Measurements from ENCODE around the gene TOM1. TPM values are rescaled to one million over a fixed set of nuclear protein-coding genes. Genes with fewer than 3 reads are reported as not detected.

The TOM1 gene
- total RNA-seq, 2 experiments from 2014 or later, result 211 to 219 TPM

DNA sequence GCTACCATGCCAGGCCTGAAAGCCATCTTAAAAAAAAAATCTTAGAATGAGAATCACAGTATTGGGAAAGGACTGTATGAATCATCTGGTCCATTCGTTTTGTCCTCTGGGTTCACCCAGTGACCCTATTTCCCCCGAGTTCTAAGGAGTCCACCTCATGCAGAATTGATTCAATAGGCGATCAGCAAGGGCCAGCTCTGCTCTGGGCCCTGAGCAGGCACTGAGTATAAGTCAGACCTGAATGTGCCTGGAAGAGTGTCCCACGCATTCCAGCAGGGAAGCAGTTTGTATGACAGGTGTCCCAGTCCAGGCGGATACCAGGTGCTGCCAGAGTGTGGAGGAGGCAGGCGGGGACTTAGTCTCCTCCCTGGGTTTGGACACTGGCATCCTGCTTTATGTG, 80.3 kb downstream of the TOM1 start:
- H3K27ac ChIP-seq (ENCODE audit: low read depth in 1 of 2, low read length in 2 of 2), result no peak overlapping the region
- ChIA-PET POLR2A (interaction anchor here (0.9 kb wide), 1 partner anchor 21 kb away, joined by 4 read pairs; no protein-coding TSS in a partner anchor), CTCF (interaction anchor here (0.6 kb wide), 1 partner anchor 22 kb away, joined by 3 read pairs; no protein-coding TSS in a partner anchor)
- Mint-ChIP-seq H3K9me3 (no peaks in the 10 kb centered on the region), H3K4me1 (ENCODE audit: low read depth) (peaks cover 10% of the 10 kb centered on the region), H3K4me3 (no peak overlapping the region), H3K36me3 (ENCODE audit: low read depth) (no peaks in the 10 kb centered on the region), H3K27ac (no peak overlapping the region), H3K27me3 (peaks cover 31% of the 10 kb centered on the region)
- TF ChIP-seq, protein P1, sequence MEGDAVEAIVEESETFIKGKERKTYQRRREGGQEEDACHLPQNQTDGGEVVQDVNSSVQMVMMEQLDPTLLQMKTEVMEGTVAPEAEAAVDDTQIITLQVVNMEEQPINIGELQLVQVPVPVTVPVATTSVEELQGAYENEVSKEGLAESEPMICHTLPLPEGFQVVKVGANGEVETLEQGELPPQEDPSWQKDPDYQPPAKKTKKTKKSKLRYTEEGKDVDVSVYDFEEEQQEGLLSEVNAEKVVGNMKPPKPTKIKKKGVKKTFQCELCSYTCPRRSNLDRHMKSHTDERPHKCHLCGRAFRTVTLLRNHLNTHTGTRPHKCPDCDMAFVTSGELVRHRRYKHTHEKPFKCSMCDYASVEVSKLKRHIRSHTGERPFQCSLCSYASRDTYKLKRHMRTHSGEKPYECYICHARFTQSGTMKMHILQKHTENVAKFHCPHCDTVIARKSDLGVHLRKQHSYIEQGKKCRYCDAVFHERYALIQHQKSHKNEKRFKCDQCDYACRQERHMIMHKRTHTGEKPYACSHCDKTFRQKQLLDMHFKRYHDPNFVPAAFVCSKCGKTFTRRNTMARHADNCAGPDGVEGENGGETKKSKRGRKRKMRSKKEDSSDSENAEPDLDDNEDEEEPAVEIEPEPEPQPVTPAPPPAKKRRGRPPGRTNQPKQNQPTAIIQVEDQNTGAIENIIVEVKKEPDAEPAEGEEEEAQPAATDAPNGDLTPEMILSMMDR (IDR thresholded peaks at IDR 0.05), result no peak
- peaks cover 25% of the 10 kb centered on the region for H3K4me1 ChIP-seq (ENCODE audit: insufficient read depth, low read length)
- no peaks in the 10 kb centered on the region for H3K36me3 ChIP-seq (ENCODE audit: insufficient read depth, low read length)
- intact Hi-C loops (cut with DNase I, micrococcal nuclease), result no loop called here
- peaks cover 28 to 29% of the 10 kb centered on the region in 2 experiments for H3K27me3 ChIP-seq (ENCODE audit: control insufficient read depth in 1 of 2, insufficient read depth in 2 of 2, low read length in 2 of 2)
- no peak for ATAC-seq (ENCODE audit: poor library complexity)
- H3K9me3 ChIP-seq (ENCODE audit: control insufficient read depth in 1 of 2, insufficient read depth in 1 of 2, low read length in 2 of 2), result no peaks in the 10 kb centered on the region
- no peak overlapping the region for H3K4me3 ChIP-seq (ENCODE audit: low read length)
- no peak for DNase-seq

DNA sequence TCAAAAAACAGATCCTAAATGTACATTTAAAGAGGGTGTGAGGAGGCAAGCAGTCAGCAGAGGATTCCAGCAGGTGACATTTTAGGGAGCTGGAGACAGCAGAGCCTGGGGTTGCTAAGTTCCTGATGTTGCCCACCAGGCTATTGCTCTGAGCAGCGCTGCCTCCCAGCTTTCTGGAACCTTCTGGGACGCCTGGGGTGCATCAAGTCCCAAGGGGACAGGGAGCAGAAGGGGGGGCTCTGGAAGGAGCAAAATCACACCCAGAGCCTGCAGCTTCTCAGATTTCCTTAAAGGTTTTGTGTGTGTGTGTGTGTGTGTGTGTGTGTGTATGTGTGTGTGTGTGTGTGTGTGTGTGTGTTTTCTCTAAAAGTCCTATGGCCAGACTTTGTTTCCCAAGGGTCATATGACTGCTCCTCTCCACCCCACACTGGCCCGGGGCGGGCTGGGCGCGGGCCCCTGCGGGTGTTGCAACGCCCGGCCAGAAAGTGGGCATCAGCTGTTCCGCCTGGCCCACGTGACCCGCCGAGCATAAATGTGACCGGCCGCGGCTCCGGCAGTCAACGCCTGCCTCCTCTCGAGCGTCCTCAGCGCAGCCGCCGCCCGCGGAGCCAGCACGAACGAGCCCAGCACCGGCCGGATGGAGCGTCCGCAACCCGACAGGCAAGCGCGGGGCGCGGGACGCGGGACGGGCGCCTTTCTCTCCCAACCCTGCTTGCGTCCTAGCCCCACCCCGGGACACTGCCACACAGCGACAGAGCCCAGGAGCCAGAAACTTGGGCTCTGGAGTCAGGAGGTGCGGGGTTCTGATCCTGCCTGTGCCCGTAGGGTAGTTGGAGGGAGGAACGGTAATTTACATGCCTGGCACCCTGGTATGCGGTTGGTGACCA, 81.1 kb downstream of the TOM1 start, which contains the start of gene HMOX1:
Gene HMOX1, plus strand, starts transcription at position 560 of the 887 bp plus-strand sequence. Its CDS starts 78 bp downstream, at position 638.
- Mint-ChIP-seq H3K4me3 (peak within 1 kb of the TSS; percentile 45), H3K4me1 (ENCODE audit: low read depth) (peaks cover 10% of the 10 kb centered on the region), H3K36me3 (ENCODE audit: low read depth) (no peaks in the 10 kb centered on the region), H3K27me3 (peaks cover 35% of the 10 kb centered on the region), H3K27ac (no peak within 1 kb of the TSS), H3K9me3 (no peaks in the 10 kb centered on the region)
- ChIA-PET POLR2A (no interaction called here), CTCF (interaction anchor here (0.6 kb wide), 1 partner anchor 22 kb away, joined by 3 read pairs; no protein-coding TSS in a partner anchor)
- peak in 13 of 14 experiments; percentile 12 to 76 (median 33) for DNase-seq
- Histone ChIP-seq H3K27ac (ENCODE audit: low read depth in 1 of 2, low read length in 2 of 2) (no peak within 1 kb of the TSS), H3K9me3 (ENCODE audit: control insufficient read depth in 1 of 2, insufficient read depth in 1 of 2, low read length in 2 of 2) (no peaks in the 10 kb centered on the region), H3K4me1 (ENCODE audit: insufficient read depth, low read length) (peaks cover 25% of the 10 kb centered on the region), H3K27me3 (ENCODE audit: control insufficient read depth in 1 of 2, insufficient read depth in 2 of 2, low read length in 2 of 2) (peaks cover 29% of the 10 kb centered on the region in 2 experiments), H3K4me3 (ENCODE audit: low read length) (peak within 1 kb of the TSS; percentile 46), H3K36me3 (ENCODE audit: insufficient read depth, low read length) (no peaks in the 10 kb centered on the region)
- intact Hi-C loops (cut with DNase I, micrococcal nuclease), result no loop called here
- TF ChIP-seq, protein P1 (IDR thresholded peaks at IDR 0.05), result no peak
- peak; percentile 74 for ATAC-seq (ENCODE audit: poor library complexity)

DNA sequence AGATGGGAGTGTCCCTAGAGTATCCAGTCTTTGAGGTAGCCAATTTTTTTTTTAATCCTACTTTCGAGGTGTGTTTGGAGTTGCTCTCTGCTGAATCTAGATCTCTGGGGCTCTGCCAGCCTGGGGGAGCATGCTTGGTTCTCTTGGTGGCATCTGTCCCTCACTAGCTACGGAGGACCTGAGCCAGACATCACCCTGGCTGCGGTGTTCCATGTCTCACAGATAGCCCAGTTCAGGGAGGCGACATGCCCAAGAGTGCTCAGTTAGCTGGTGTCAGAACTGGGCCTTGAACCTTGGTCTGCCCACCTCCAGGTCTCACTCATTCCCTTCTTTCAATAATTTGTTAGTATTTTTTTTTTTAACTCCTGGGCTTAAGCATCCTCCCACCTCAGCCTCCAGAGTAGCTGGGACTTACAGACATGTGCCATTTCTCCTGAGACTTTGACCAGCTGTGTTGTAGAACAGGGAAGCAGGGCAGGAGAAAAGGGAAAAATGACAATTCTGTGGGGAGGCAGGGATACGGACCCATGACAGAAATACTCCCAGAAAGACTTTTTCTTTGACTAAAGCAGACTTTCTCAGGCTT, 81.8 kb downstream of the TOM1 start:
- ATAC-seq (ENCODE audit: poor library complexity) (peak; percentile 25), DNase-seq (no peak)
- intact Hi-C loops (cut with DNase I, micrococcal nuclease), result no loop called here
- H3K9me3 ChIP-seq (ENCODE audit: control insufficient read depth in 1 of 2, insufficient read depth in 1 of 2, low read length in 2 of 2), result no peaks in the 10 kb centered on the region
- Mint-ChIP-seq H3K27ac (no peak overlapping the region), H3K9me3 (no peaks in the 10 kb centered on the region), H3K36me3 (ENCODE audit: low read depth) (no peaks in the 10 kb centered on the region), H3K4me1 (ENCODE audit: low read depth) (peaks cover 10% of the 10 kb centered on the region), H3K27me3 (peaks cover 35% of the 10 kb centered on the region), H3K4me3 (no peak overlapping the region)
- ChIA-PET POLR2A (no interaction called here), CTCF (no interaction called here)
- no peak overlapping the region for H3K27ac ChIP-seq (ENCODE audit: low read depth in 1 of 2, low read length in 2 of 2)
- peak overlapping the region; percentile 46 for H3K4me3 ChIP-seq (ENCODE audit: low read length)
- H3K27me3 ChIP-seq (ENCODE audit: control insufficient read depth in 1 of 2, insufficient read depth in 2 of 2, low read length in 2 of 2), result peaks cover 29 to 30% of the 10 kb centered on the region in 2 experiments
- H3K36me3 ChIP-seq (ENCODE audit: insufficient read depth, low read length), result no peaks in the 10 kb centered on the region
- TF ChIP-seq, protein P1 (IDR thresholded peaks at IDR 0.05), result no peak
- peaks cover 23% of the 10 kb centered on the region for H3K4me1 ChIP-seq (ENCODE audit: insufficient read depth, low read length)

All from CD4-positive, alpha-beta T cell (primary cell).